ENCODE results near the gene DRAM2.

The DRAM2 gene

DNA sequence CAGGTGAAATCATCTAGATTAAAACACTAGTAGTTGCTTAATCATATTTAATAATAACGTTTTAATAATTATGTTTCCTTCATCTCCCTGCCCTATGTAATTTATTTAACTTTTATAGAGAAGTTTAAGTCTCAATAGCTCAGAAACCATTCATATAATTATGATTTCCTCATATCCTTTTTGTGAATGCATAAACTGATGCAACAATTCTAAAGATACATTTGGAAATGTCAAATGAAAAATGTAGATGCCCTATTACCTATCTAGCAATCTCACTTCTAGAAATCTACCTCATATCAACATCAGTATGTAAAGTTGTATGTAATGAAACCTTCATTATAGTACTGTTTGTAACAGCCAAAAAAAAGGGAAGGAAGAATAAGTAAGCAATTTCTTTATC is 10.5 kb downstream of the DRAM2 start:
- Mint-ChIP-seq H3K4me3 (no peak overlapping the region), H3K4me1 (no peaks in the 10 kb centered on the region), H3K9me3 (no peaks in the 10 kb centered on the region), H3K27ac (no peak overlapping the region), H3K27me3 (ENCODE audit: low read depth) (no peaks in the 10 kb centered on the region), H3K36me3 (ENCODE audit: low read depth) (peaks cover 38% of the 10 kb centered on the region)
- TF ChIP-seq, protein P1, sequence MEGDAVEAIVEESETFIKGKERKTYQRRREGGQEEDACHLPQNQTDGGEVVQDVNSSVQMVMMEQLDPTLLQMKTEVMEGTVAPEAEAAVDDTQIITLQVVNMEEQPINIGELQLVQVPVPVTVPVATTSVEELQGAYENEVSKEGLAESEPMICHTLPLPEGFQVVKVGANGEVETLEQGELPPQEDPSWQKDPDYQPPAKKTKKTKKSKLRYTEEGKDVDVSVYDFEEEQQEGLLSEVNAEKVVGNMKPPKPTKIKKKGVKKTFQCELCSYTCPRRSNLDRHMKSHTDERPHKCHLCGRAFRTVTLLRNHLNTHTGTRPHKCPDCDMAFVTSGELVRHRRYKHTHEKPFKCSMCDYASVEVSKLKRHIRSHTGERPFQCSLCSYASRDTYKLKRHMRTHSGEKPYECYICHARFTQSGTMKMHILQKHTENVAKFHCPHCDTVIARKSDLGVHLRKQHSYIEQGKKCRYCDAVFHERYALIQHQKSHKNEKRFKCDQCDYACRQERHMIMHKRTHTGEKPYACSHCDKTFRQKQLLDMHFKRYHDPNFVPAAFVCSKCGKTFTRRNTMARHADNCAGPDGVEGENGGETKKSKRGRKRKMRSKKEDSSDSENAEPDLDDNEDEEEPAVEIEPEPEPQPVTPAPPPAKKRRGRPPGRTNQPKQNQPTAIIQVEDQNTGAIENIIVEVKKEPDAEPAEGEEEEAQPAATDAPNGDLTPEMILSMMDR (IDR thresholded peaks at IDR 0.05; ENCODE audit: unreplicated experiment in 3 of 3): no peak

DNA sequence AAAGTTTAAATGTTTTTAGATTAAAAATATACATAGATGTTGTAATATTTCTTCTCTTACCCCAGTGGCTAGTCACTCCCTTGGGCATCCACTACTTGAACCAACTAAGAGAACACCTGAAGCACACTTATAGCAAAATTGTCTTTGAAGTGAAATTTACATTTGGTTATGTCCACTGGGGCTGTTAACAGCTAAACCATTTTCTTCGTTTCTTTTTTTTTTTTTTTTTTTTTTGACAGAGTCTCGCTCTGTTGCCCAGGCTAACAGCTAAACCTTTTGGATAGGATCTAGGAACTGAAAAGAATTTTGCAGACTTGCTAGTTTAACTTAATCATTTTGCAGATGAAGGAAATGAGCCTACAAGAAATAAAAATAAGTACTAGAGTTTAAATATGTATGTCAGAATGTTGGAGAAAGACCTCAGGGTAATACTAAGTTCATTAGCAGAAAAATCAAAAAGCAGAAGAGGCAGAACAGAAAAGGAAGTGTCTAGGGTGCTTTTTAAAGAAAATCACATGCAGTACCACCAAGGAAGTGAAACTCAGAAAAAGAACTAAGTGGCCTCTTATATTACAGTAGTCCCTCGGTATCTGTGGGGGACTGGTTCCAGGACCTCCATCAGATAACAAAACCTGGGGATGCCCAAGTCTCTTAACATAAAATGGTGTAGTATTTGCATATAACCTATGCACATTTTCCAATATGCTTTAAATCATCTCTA is 11.8 kb downstream of the DRAM2 start:
- TF ChIP-seq, protein P1 (IDR thresholded peaks at IDR 0.05; ENCODE audit: unreplicated experiment in 3 of 3): no peak
- Mint-ChIP-seq H3K27me3 (ENCODE audit: low read depth) (no peaks in the 10 kb centered on the region), H3K9me3 (no peaks in the 10 kb centered on the region), H3K4me3 (no peak overlapping the region), H3K27ac (no peak overlapping the region), H3K4me1 (no peaks in the 10 kb centered on the region), H3K36me3 (ENCODE audit: low read depth) (peaks cover 46% of the 10 kb centered on the region)

- TF ChIP-seq, protein P1 (IDR thresholded peaks at IDR 0.05; ENCODE audit: unreplicated experiment in 3 of 3): no peak
- H3K4me1 Mint-ChIP-seq: no peaks in the 10 kb centered on the region
- H3K27ac Mint-ChIP-seq: no peak overlapping the region
- no peaks in the 10 kb centered on the region for H3K27me3 Mint-ChIP-seq (ENCODE audit: low read depth)
- H3K9me3 Mint-ChIP-seq: no peaks in the 10 kb centered on the region
- peaks cover 51% of the 10 kb centered on the region for H3K36me3 Mint-ChIP-seq (ENCODE audit: low read depth)
- no peak overlapping the region for H3K4me3 Mint-ChIP-seq
Measured at GRCh38 chr1:111126354-111126753, 13.5 kb downstream of the DRAM2 start.

GRCh38 chr1:111116496-111116895 is 23.4 kb downstream of the DRAM2 start:
- no peaks in the 10 kb centered on the region for H3K27me3 Mint-ChIP-seq (ENCODE audit: low read depth)
- TF ChIP-seq, protein P1 (IDR thresholded peaks at IDR 0.05; ENCODE audit: unreplicated experiment in 3 of 3): no peak
- no peaks in the 10 kb centered on the region for H3K4me1 Mint-ChIP-seq
- no peak overlapping the region for H3K4me3 Mint-ChIP-seq
- H3K27ac Mint-ChIP-seq: no peak overlapping the region
- peaks cover 53% of the 10 kb centered on the region for H3K36me3 Mint-ChIP-seq (ENCODE audit: low read depth)
- no peaks in the 10 kb centered on the region for H3K9me3 Mint-ChIP-seq

DNA sequence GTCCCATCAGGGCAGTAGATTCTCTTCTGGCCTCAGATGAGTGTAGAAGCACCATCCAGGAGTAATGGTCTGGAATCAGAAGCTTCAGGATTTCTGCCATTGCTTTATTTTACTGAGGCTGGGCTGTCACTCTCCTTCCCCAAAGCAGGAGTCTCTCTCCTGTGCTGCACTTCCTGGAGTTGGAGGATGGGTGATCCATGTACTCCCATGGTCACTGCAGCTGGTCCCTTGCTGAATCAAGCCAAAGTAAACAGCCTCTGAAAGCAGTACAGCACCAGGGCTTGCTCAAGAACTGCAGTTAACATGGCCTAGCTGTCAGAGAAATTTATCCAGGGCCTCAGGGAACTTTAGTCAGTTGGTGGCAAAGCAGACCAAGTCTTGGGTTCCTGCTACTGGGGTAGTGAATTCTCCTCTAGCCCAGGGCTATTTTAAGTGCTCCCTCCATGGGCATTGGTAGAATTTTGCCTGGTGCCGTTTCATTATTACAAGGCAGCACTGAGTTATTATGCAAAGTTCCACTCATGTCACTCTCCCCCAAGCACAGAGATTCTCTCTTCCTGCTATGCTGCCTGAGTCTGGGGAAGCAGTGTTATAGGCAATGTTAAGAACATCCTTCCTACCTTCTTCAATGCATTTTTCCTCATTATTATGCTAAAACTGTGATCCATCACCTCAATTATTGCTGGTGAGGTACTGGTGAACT is 29.5 kb downstream of the DRAM2 start:
- TF ChIP-seq, protein P1 (IDR thresholded peaks at IDR 0.05; ENCODE audit: unreplicated experiment in 3 of 3): no peak
- Mint-ChIP-seq H3K4me3 (no peak overlapping the region), H3K36me3 (ENCODE audit: low read depth) (peaks cover 33% of the 10 kb centered on the region), H3K27me3 (ENCODE audit: low read depth) (no peaks in the 10 kb centered on the region), H3K4me1 (no peaks in the 10 kb centered on the region), H3K27ac (no peak overlapping the region), H3K9me3 (peaks cover 13% of the 10 kb centered on the region)
